Vagina (tissue), 2 donors: ENCODE measurements around the gene EXOC2. TPM values are rescaled to one million over a fixed set of nuclear protein-coding genes. Genes with fewer than 3 reads are reported as not detected.

Source experiments
- DNase-seq, 2 donors: peaks; one replicate each; pipeline ENCODE4 v3.0.0-alpha.2; 2017; ENCODE audit errors: extremely low spot score in 2 of 2
- H3K27ac ChIP-seq: fragments of 200-600 bp; sonication (generic); one replicate; pipeline ENCODE4 v1.5.1; 2019
- H3K27me3 ChIP-seq: fragments of 200-600 bp; sonication (generic); one replicate; pipeline ENCODE4 v1.5.1; 2019
- H3K36me3 ChIP-seq, 2 donors: fragments of 200-600 bp; sonication (generic); one replicate each; pipeline ENCODE4 v1.5.1; 2017 to 2019
- H3K4me1 ChIP-seq: fragments of 200-600 bp; sonication (generic); one replicate; pipeline ENCODE4 v1.5.1; 2019
- H3K4me3 ChIP-seq, 2 donors: fragments of 200-600 bp; sonication (generic); 1 replicate in 1 of 2; 2 replicates in 1 of 2; pipeline ENCODE4 v1.5.1; 2016 to 2019
- H3K9me3 ChIP-seq: fragments of 200-600 bp; sonication (generic); one replicate; pipeline ENCODE4 v1.5.1; 2019
- POLR2A ChIP-seq, 2 donors: fragments of 450-650 bp; IDR thresholded peaks; one replicate each; pipeline ENCODE4 v1.6.1; 2017; ENCODE audit warnings: antibody characterized with exemption in 2 of 2, mild to moderate bottlenecking in 2 of 2, moderate library complexity in 2 of 2
- POLR2AphosphoS5 ChIP-seq, 2 donors: sonication (generic); formaldehyde crosslinking; IDR thresholded peaks; one replicate each; pipeline ENCODE4 v1.9.0; 2017; ENCODE audit warnings: antibody characterized with exemption in 2 of 2, mild to moderate bottlenecking in 2 of 2, low read depth in 1 of 2; ENCODE audit not compliant: insufficient read depth in 1 of 2
- intact Hi-C: fragments of 100-400 bp; cut with DNase I; formaldehyde crosslinking; loops from one replicate; pipeline ENCODE4 v1.15.1; 2023
- total RNA-seq: library from RNA; depleted of rRNA; stranded (reverse); fragments of >200 nt; gene quantifications from one replicate; pipeline ENCODE4 v1.2.3, GENCODE V29; 2016
- TF ChIP-seq, protein P1 (sequence below), 3 experiments: fragments of 450-650 bp in 2 of 3; fragments of 200-600 bp in 1 of 3; sonication (generic) in 1 of 3; IDR thresholded peaks; one replicate each; pipeline ENCODE4 v1.5.1; 2017 to 2019; ENCODE audit warnings: antibody characterized with exemption in 3 of 3, mild to moderate bottlenecking in 2 of 3, moderate library complexity in 2 of 3

EXOC2 gene
- total RNA-seq, 1 donor from 2014 or later = 23.6 TPM

DNA sequence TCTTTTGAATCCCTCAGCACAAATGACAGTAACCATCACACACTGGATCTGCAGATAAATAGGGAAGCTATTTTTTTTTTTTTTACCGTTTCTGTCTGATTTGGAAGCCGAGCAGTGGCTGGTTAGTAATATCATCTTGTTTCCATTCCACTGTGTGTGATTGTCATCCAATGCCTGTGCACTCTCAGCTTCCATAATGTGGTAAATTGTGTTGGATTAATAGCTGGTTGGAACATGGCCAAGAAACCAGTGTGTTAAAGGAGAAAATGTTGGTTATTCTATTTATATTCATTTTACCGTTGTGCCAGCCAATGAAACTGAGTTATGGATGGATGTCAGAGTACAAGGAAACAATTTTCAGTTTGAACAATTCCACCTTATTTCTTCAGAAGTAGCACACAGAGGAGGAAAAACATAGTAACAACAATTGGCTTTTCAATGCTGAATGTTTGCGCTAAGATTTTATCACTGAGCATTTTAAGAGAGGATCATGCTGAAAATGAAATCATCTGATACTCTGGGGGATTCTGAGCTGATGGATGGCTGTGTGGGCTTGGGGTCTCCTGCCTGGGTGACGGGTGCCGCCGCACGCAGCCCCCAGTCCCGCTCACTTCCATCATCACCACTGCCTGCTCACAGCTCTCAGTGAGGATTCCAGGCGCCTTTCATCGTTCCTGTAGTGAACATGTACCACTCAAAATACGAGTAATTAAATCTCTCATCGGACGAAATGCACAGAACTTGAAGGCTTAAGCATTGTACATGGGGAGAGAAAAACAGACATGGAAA, 40.7 kb upstream of the EXOC2 start:
- intact Hi-C loops = no loop called here
- no peak overlapping the region for H3K4me3 ChIP-seq
- H3K27ac ChIP-seq = no peak overlapping the region
- no peaks in the 10 kb centered on the region for H3K9me3 ChIP-seq
- H3K36me3 ChIP-seq = no peaks in the 10 kb centered on the region
- DNase-seq = no peak
- TF ChIP-seq POLR2AphosphoS5 (IDR thresholded peaks at IDR 0.05; ENCODE audit: insufficient read depth in 1 of 2, low read depth in 1 of 2) (no peak), POLR2A (IDR thresholded peaks at IDR 0.05) (no peak)
- TF ChIP-seq, protein P1, sequence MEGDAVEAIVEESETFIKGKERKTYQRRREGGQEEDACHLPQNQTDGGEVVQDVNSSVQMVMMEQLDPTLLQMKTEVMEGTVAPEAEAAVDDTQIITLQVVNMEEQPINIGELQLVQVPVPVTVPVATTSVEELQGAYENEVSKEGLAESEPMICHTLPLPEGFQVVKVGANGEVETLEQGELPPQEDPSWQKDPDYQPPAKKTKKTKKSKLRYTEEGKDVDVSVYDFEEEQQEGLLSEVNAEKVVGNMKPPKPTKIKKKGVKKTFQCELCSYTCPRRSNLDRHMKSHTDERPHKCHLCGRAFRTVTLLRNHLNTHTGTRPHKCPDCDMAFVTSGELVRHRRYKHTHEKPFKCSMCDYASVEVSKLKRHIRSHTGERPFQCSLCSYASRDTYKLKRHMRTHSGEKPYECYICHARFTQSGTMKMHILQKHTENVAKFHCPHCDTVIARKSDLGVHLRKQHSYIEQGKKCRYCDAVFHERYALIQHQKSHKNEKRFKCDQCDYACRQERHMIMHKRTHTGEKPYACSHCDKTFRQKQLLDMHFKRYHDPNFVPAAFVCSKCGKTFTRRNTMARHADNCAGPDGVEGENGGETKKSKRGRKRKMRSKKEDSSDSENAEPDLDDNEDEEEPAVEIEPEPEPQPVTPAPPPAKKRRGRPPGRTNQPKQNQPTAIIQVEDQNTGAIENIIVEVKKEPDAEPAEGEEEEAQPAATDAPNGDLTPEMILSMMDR (IDR thresholded peaks at IDR 0.05) = no peak
- H3K4me1 ChIP-seq = no peaks in the 10 kb centered on the region
- no peaks in the 10 kb centered on the region for H3K27me3 ChIP-seq

DNA sequence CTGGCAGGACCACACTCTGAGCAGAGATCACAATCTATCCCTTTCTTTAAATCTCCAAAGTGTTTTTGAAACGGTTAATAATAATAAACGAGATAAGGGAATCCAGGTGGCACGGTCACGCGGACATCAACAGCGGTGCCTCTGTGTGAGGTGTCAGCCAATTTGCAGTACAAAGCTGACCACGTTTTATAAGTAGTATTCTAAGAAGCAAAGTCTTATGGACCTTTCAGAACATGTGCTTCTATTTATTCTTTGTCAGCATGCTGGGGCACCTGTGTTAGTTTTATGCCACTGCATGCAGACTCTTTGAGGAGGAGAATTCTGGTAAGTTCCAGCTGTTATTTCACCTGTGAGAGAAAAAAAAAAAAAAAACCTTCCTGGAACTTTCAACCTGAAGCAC, 39.0 kb upstream of the EXOC2 start:
- intact Hi-C loops = no loop called here
- TF ChIP-seq, protein P1 (IDR thresholded peaks at IDR 0.05) = no peak
- TF ChIP-seq POLR2A (IDR thresholded peaks at IDR 0.05) (no peak), POLR2AphosphoS5 (IDR thresholded peaks at IDR 0.05; ENCODE audit: insufficient read depth in 1 of 2, low read depth in 1 of 2) (no peak)

DNA sequence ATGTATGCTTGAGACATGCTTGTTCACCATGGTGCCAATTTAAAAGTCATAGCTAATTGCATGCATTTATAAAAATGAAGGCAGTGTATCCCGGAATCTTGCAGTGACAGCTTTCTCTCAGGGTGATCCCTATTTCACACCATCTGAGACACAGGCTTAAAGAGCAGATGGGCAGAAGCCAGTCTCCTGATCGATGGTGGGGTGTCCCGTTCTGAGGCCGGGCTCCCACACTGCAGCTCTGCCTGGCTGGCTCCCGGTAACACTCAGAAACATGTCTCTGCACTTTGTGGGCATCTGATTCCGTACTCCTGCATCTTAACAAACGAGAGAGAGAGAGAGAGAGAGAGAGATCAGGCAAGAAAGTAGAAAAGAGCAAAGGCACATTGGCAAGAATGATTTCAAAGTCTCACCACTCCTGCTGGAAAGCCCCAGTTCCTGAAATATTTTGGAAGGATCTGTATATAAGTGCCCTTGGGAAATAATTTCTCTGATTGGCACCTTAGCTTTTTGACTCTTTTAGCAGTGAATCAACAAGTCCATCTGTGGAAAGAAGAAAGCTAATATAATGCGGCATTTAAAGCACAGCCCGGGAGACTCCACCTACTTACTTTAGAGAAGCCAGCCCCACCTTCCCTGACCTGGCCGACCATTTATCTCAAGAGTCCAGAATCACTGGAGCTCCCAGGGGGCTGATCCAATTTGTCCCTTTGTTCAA, 36.8 kb upstream of the EXOC2 start:
- Histone ChIP-seq H3K9me3 (no peaks in the 10 kb centered on the region), H3K36me3 (no peaks in the 10 kb centered on the region), H3K4me1 (no peaks in the 10 kb centered on the region), H3K27me3 (no peaks in the 10 kb centered on the region), H3K27ac (no peak overlapping the region), H3K4me3 (no peak overlapping the region)
- intact Hi-C loops = no loop called here
- no peak for DNase-seq
- TF ChIP-seq, protein P1 (IDR thresholded peaks at IDR 0.05) = no peak
- no peak for TF ChIP-seq POLR2AphosphoS5 (IDR thresholded peaks at IDR 0.05; ENCODE audit: insufficient read depth in 1 of 2, low read depth in 1 of 2)
- TF ChIP-seq POLR2A (IDR thresholded peaks at IDR 0.05) = no peak

More for the DNA sequence above, 39.0 kb upstream of the EXOC2 start:
- H3K27ac ChIP-seq = no peak overlapping the region
- no peaks in the 10 kb centered on the region for H3K36me3 ChIP-seq
- no peaks in the 10 kb centered on the region for H3K4me1 ChIP-seq
- no peaks in the 10 kb centered on the region for H3K27me3 ChIP-seq
- H3K4me3 ChIP-seq = no peak overlapping the region
- no peaks in the 10 kb centered on the region for H3K9me3 ChIP-seq
- DNase-seq = no peak

DNA sequence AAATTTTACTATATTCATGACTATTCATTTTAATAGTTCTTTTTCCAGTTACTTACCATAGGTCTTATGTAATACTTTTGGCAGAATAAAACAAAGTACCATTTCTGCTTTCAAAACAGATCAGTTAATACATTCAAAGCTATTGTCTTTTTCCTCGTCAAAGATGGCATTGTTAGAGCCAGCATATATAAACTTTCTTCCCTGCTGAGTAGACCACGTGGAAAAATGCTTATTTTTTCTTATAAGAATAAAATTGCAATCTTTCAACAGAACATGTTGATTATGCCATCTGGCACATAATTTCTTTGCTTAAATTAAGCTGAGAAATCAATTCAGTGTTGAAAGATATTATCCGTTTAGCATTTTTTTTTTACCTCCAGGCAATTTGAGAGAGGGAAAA, 34.9 kb upstream of the EXOC2 start:
- H3K27me3 ChIP-seq = no peaks in the 10 kb centered on the region
- intact Hi-C loops = no loop called here
- no peak for DNase-seq
- no peaks in the 10 kb centered on the region for H3K4me1 ChIP-seq
- H3K4me3 ChIP-seq = no peak overlapping the region
- H3K9me3 ChIP-seq = no peaks in the 10 kb centered on the region
- no peaks in the 10 kb centered on the region for H3K36me3 ChIP-seq
- no peak overlapping the region for H3K27ac ChIP-seq
- TF ChIP-seq, protein P1 (IDR thresholded peaks at IDR 0.05) = no peak
- TF ChIP-seq POLR2A (IDR thresholded peaks at IDR 0.05) (no peak), POLR2AphosphoS5 (IDR thresholded peaks at IDR 0.05; ENCODE audit: insufficient read depth in 1 of 2, low read depth in 1 of 2) (no peak)

DNA sequence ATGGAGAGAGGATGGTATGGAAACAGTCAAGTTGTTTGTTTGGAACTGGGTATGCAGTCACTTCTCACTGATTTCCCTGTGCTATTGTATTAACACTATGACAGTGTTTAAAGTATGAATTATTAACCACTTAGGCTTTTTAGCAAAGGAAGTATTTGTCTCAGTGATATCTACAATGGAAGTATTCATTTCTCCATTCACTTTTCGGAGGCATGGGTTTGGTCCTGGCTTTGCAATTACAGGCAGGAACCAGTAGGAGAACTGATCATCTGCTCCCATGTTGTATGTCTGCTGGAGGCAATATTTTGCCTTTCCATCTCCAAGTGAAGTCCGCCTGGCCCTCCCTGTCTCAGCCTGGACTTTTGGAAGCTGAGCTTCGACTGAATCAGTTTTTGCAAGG, 30.6 kb upstream of the EXOC2 start:
- Histone ChIP-seq H3K4me3 (no peak overlapping the region), H3K9me3 (no peaks in the 10 kb centered on the region), H3K27ac (no peak overlapping the region), H3K27me3 (no peaks in the 10 kb centered on the region), H3K4me1 (no peaks in the 10 kb centered on the region), H3K36me3 (no peaks in the 10 kb centered on the region)
- TF ChIP-seq, protein P1 (IDR thresholded peaks at IDR 0.05) = no peak
- TF ChIP-seq POLR2A (IDR thresholded peaks at IDR 0.05) (no peak), POLR2AphosphoS5 (IDR thresholded peaks at IDR 0.05; ENCODE audit: insufficient read depth in 1 of 2, low read depth in 1 of 2) (no peak)
- intact Hi-C loops = no loop called here
- DNase-seq = no peak
